NCI-H748 treated with DMSO at 0.1 percent for 48 hours (cell line): Measurements from ENCODE around the gene LRMDA.

Experiments used
- DNase-seq: peaks from one replicate; lab custom pipeline; 2025; lab: John Stamatoyannopoulos, UW

LRMDA gene

GRCh38 chr10:76172020-76172419 is 740.6 kb downstream of the LRMDA start:
- DNase-seq = peak; percentile 47

GRCh38 chr10:76175533-76176165 is 744.2 kb downstream of the LRMDA start:
- DNase-seq = no peak

DNA sequence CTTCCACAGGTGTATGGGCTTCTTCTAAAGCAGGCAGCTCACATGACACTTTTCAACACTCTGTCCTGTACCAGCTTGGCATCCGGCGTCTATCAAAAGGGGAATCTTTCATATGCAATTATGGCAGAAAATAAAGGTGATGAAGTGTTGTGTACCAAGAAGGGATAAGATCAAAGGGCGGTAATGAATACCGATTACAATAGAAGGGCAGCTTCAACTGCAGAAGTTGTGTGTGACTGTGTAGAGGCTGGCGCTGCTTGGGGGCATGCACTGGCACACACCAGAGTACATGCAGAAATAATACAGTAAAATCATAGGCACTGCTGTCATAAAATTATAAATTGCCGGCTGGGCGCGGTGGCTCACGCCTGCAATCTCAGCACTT is 744.7 kb downstream of the LRMDA start:
- no peak for DNase-seq

GRCh38 chr10:76177936-76178335 is 746.5 kb downstream of the LRMDA start:
- DNase-seq = no peak

GRCh38 chr10:76178532-76179292 is 747.3 kb downstream of the LRMDA start:
- DNase-seq = no peak

GRCh38 chr10:76179806-76180205 is 748.4 kb downstream of the LRMDA start:
- DNase-seq = no peak

DNA sequence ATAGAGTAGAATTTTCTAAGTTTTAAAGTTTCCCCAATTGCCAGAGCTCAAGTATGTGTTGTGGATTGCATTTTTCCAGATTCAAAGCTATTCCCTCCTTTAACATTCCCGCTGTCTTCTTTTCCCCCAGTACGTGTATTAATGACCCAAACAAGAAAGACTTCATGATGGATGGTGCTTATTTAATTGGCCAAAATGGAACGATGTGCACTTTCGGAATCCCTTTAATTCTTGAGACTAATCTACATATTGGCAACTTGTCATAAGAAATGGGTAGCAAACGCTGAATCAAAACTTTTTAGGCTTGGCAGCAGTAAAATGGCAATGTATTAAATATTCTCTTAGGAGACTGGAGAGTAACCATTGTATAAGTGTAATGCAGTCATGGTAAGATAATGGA is 753.2 kb downstream of the LRMDA start:
- no peak for DNase-seq

DNA sequence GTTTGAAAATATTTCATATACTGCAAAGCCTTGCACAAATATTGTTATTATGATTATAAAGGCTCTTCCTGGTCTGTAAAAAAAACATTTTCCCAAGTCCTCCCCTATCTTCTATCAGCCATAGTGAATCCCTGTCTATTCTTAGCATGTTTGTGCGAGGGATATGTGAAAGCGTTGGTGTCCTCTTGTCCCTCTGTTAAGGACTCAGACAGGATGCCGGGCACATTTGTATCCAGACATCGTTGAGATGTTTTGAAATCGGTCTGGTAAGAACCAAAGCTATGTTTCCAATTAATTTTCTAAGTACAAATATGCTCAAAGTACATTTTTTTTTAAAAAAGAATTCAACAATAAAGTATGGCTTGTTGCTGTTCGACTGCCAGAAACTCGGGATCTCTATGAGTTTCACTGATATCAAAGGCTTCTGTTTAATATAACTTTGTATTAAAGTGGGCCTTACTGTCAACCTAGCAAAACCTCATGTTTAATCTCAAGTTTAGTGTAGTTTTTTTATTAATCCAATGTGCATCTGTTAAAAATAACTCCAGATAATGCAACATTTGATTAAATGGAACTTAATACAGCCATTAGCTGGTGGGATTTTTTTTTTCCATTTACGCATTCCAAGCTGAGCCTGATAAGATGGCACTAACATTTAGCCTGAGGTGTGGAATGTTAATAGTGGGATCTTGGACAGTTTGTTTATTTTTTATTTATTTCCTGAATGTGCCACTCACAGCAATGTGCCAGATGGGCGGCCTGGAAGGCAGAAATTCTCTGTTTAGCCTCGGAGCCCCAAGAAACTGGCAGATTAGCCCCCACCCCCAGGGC is 754.3 kb downstream of the LRMDA start:
- no peak for DNase-seq

DNA sequence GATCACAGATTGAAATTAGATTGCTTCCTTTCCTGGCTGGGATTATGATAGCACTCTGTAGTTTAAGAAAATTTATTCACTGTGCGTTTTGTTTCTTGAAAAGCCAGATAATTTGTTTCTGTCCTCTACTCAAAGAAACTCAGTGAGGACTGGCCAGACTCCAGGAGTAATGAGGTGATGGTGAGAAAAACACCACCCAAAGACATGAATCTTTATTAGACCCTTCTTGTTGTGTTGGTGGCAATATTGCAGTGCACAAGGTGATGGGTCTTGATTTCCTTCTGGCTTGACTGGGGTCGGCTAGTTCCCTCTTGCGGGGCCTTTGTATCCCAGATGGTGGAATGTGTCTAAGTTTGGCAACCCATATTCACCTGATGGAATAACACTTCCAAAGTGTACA is 756.8 kb downstream of the LRMDA start:
- DNase-seq = no peak

DNA sequence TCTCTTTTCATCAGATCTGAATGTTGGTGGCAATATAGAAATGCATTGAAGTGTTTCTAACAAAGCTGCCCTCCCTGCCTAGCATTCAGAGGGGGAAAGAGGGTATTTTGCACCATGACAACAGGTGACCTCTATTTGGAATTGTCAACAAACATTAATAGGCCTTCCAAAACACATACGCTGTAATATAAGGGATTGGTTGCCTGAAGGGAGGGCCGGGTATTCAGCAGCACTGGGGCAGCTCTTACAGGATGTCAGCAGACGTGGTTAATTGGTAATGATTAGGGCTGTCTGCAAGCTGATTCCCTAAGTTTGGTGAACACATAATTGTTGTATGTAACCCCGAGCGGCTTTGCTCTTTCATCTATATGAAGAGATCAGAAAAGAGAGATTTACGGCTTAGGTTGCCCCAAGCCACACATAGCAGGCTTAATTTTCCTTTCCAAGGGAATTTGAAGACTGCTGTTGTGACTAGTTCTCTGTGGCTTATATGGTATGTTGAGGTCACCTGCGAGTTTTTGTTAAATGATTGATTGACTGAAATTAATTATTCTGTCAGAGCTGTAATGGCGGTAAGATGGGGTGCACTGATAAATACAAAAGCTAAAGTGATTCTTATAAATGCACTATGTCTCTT is 759.3 kb downstream of the LRMDA start:
- DNase-seq = peak; percentile 95

DNA sequence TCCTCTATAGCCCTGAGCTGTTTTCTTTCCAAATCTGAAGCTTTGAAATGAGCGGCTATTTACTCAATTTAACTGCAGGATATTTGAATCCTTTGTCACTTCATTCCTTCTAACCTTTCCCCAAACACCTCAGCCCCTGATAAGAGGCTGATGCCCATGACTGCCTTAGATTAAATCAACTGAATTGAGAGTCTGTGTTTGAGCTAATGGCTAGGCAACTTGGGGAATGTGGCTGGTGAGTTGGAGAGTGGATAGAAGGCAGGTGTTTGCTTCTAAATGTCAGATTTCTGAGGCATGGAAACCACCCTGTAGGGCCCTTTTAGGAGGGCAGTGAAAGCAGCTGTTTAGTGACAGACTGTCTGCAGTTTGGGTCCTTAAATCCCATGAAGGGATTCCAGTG is 759.9 kb downstream of the LRMDA start:
- DNase-seq = peak; percentile 30

- DNase-seq = no peak
Measured at GRCh38 chr10:76192151-76192550, 760.7 kb downstream of the LRMDA start.

DNA sequence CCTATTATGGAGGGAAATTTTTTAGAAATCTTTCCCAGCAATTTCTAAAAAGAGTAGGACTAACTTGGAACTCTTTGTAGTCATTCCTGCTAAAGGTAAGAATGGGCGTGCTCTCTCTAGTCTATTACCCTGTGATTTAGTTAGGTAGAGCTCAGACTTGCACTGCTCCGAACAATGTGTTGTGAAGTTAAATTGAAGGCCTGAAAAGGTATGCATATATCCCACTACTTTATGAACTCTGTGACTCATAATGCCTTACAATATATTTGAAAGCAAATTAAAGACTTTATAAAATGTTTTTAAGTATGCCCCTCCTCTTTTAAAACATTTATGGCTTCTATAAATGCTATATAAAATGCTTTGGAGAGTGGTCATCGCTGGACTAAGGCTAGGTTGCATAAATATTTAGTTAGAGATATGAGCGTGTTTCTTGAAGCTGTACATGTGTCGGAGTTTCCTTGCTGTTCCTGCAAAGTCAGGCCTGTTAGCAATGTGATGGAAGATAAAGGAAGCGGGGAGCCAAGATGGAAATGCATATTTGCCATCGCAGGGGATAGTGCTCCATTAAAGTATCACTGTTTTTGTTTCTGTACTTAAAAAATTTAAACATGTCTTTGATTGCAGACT is 761.4 kb downstream of the LRMDA start:
- DNase-seq = no peak

DNA sequence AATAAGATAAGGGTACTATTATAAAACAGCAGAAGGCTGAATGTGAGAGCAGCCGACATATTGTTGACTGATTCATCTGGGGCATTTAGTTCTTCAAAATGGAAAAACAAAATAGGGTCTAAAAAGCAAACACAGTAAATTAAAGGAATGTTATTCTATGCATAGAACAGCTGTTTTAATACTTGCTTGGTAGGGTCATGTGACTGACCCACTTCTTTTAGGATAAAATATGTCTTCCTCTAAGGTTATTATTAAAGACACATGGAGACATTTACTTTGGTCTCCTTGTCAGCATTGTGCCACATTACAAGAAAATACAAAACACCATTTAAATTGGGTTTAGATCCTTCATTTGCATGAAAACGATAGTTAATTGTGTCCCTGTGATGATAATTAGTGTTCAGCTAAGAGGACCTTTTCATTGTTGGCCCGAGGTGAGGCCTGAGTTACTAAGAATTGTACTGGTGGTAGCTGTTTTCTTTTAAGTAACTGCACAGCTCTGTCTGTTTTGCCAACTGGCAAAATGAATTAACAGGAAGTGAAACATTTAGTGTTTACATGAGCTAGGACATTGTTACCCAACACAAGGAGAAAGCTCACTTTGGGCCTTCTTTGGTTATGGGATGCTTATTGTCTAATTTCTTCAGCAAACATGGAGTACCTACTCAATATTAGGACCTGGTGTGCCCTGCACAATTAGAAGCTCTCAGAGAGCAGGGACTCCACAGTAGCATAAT is 764.4 kb downstream of the LRMDA start:
- DNase-seq = no peak

DNA sequence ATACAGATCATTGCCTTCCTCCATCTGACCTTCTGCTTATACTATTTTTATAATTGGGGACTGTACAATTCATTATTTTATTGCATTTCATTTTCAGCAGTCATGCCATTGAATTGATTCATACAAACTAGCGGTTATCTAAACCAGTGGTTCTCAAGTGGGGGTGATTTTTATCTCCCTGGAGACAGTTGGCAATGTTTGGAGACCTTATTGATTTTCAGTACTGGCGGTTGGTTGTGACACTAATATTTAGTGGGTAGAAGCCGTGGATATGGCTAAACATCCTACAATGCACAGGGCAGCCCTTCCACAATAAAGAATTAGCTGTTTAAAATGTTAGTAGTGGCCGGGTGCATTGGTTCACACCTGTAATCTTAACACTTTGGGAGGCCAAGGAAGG is 765.9 kb downstream of the LRMDA start:
- no peak for DNase-seq

DNA sequence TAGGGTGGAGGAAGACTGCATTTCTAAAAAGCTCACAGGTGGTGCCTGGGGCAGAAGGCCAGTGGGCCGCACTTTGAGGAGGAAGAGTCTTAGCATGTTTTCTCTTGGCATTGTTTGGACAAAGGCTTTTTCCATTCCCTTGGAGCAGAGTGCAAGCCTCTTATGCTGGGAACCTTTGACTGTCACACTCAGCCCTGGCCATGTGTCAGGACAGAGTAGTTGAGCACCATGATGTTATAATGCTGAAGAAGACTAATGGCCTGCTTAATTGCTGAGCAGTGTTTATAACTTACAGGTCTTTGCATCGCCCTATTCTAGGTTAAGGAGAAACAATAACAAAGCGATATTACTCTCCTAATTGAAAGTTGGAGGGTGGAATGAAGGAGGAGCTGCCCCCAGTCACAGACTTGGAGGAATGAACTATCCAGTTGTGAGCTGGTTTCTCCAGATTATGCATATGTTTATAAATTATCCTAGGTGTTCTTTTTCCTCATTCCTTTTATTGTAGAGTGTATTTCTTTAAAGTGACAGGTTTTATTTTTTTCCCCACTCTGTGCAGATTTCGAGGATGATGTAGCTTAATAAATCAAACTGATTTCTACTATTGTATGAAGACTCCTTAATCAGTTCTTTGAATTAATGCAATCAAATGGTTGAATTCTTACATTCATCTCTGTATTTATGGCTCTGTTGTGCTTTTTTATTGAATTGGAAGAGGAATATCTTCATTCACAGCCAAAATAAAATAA is 767.0 kb downstream of the LRMDA start:
- no peak for DNase-seq

GRCh38 chr10:76201962-76202361 is 770.5 kb downstream of the LRMDA start:
- no peak for DNase-seq

DNA sequence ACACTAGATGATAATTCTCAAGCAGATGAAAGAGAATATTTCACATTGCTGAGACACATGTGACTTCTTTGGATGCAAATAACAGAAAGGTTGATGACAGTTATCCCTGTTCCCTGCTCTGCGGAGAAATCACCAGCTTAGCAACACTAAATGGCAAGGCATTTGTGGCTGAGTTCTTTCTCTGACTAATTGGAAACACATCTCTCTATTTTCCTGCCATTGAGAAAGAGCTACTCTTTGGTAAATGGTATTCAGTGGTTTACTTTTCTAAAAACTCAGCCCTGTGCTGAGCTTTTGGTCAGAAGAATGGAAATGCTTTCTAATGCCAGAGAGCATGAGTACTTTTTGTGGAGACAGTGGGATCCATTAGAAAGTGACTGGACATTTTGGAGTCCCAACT is 771.4 kb downstream of the LRMDA start:
- DNase-seq = no peak

DNA sequence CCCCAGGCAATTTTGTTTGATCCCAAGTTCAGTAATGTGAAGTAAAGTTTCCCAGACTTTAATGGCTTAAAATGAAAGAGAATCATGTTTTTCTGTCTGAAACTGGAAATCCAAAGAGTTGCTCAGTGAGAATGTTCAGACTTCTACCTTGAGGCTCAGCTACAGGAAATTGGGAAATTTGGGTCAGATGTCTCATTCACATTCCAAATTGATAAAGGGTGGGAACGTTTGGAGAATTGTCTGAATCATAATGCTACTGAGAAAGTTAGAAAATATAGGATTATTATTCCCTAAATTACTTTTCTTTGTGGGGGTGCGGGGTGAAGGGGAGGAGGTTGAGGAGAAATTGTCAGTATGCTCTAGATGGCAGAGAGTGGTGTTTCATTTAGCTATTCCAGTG is 773.9 kb downstream of the LRMDA start:
- DNase-seq = no peak

DNA sequence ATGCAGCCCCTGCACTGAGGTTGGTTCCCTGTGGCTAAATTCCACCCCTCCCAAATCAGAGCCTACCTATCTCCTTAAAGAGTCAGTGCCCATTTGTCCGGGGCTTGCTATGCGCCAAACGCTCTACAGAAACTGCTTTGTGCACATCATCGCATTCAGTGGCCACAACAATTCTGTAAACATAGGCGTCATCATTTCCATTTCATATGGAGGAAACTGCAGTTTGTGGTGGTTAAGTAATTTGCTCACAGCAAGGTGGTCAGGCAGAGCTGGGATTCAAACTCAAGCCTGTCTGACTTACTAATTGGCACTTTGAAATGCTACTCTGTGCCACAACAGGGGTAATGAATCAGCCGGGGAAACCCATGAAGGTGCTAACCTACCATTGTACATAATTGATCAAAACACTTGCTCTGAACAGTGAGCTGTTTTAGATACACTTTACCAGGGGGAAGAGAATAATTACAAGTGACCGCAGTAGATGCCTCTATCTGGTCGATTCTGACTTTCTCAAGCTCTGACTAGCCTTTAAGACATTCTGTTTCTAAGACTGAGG is 775.5 kb downstream of the LRMDA start:
- DNase-seq = no peak
